Endodermal cell (in vitro differentiated cells): Measurements from ENCODE around the gene TPM2. TPM values are rescaled to one million over a fixed set of nuclear protein-coding genes. Genes with fewer than 3 reads are reported as not detected.

Experiments used
- DNase-seq: peaks from one replicate; pipeline ENCODE4 v3.0.0-alpha.2; 2017
- H3K27ac ChIP-seq: 2 replicates; pipeline ENCODE4 v1.5.1; 2013; ENCODE audit warnings: mild to moderate bottlenecking, low read depth, low read length, moderate library complexity
- H3K27me3 ChIP-seq: 2 replicates; pipeline ENCODE4 v1.6.1; 2013; ENCODE audit warnings: mild to moderate bottlenecking, low read length, moderate library complexity; ENCODE audit not compliant: insufficient read depth, control insufficient read depth, poor library complexity, severe bottlenecking
- H3K36me3 ChIP-seq: 2 replicates; pipeline ENCODE4 v1.7.0; 2013; ENCODE audit warnings: mild to moderate bottlenecking, low read length, moderate library complexity; ENCODE audit not compliant: control insufficient read depth, insufficient read depth
- H3K4me1 ChIP-seq: one replicate; pipeline ENCODE4 v1.7.0; 2013; ENCODE audit warnings: low read length; ENCODE audit not compliant: control insufficient read depth, insufficient read depth
- H3K4me3 ChIP-seq: 2 replicates; pipeline ENCODE4 v1.5.1; 2013; ENCODE audit warnings: mild to moderate bottlenecking, low read length, moderate library complexity
- H3K9ac ChIP-seq: 2 replicates; pipeline ENCODE4 v1.6.1; 2013; ENCODE audit warnings: mild to moderate bottlenecking, low read length, moderate library complexity; ENCODE audit not compliant: poor library complexity, severe bottlenecking; ENCODE audit errors: extremely low read depth
- H3K9me3 ChIP-seq: 2 replicates; pipeline ENCODE4 v1.6.1; 2013; ENCODE audit warnings: mild to moderate bottlenecking, low read length, moderate library complexity; ENCODE audit not compliant: control insufficient read depth
- H3K27ac Mint-ChIP-seq: 2 replicates; pipeline ENCODE4 v1.8.0; 2020; ENCODE audit warnings: mixed read lengths
- H3K27me3 Mint-ChIP-seq: 2 replicates; pipeline ENCODE4 v1.8.0; 2021; ENCODE audit warnings: mild to moderate bottlenecking, mixed read lengths; ENCODE audit not compliant: insufficient read depth
- H3K36me3 Mint-ChIP-seq: 2 replicates; pipeline ENCODE4 v1.8.0; 2020; ENCODE audit warnings: low read depth, mixed read lengths
- H3K4me1 Mint-ChIP-seq: 2 replicates; pipeline ENCODE4 v1.8.0; 2020; ENCODE audit warnings: mixed read lengths
- H3K4me3 Mint-ChIP-seq: 2 replicates; pipeline ENCODE4 v1.8.0; 2020; ENCODE audit warnings: mild to moderate bottlenecking, moderate library complexity, mixed read lengths
- H3K9me3 Mint-ChIP-seq: 2 replicates; pipeline ENCODE4 v1.8.0; 2020; ENCODE audit warnings: mild to moderate bottlenecking, mixed read lengths
- CTCF ChIP-seq: fragments of 200-600 bp; sonication (generic); conservative IDR thresholded peaks from 2 replicates; pipeline ENCODE4 v1.5.0; 2021; ENCODE audit warnings: antibody characterized with exemption, mild to moderate bottlenecking
- WGBS, 2 experiments: methylation state at CpG; one replicate each; pipeline versions ENCODE4 v1.1.5 to v1.1.7; 2013; ENCODE audit warnings: missing lambda C conversion rate in 2 of 2, mixed read lengths in 1 of 2; ENCODE audit not compliant: insufficient coverage in 1 of 2, insufficient read length in 1 of 2; 5-methylcytosine and 5-hydroxymethylcytosine counted together
- total RNA-seq, 2 donors: library from RNA; stranded (reverse); fragmentation: NEBNext Ultra II Directional in 1 of 2; extraction: Animal tissue kit (Norgen Biotek cat#: 25700) in 1 of 2; gene quantifications; 2 replicates in 1 of 2; 3 replicates in 1 of 2; pipeline ENCODE4 v1.2.1, GENCODE V29; 2021

The TPM2 gene
- total RNA-seq, 2 donors from 2014 or later = 191 to 251 TPM

GRCh38 chr9:35719546-35719945 lies 29.8 kb upstream of the TPM2 start:
- DNase-seq = no peak
- Histone ChIP-seq H3K4me3 (no peak overlapping the region), H3K4me1 (no peaks in the 10 kb centered on the region), H3K27me3 (no peaks in the 10 kb centered on the region), H3K9ac (no peak overlapping the region), H3K36me3 (peaks cover 98% of the 10 kb centered on the region), H3K9me3 (no peaks in the 10 kb centered on the region), H3K27ac (no peak overlapping the region)
- peaks cover 83% of the 10 kb centered on the region for H3K36me3 Mint-ChIP-seq
- no peak for TF ChIP-seq CTCF
- H3K4me3 Mint-ChIP-seq = no peak overlapping the region
- H3K27ac Mint-ChIP-seq = no peak overlapping the region
- H3K27me3 Mint-ChIP-seq = no peaks in the 10 kb centered on the region
- H3K9me3 Mint-ChIP-seq = no peaks in the 10 kb centered on the region
- 93% methylated on average over 3 to 4 of the region's 4 CpGs for WGBS, 2 experiments
- H3K4me1 Mint-ChIP-seq = no peaks in the 10 kb centered on the region

DNA sequence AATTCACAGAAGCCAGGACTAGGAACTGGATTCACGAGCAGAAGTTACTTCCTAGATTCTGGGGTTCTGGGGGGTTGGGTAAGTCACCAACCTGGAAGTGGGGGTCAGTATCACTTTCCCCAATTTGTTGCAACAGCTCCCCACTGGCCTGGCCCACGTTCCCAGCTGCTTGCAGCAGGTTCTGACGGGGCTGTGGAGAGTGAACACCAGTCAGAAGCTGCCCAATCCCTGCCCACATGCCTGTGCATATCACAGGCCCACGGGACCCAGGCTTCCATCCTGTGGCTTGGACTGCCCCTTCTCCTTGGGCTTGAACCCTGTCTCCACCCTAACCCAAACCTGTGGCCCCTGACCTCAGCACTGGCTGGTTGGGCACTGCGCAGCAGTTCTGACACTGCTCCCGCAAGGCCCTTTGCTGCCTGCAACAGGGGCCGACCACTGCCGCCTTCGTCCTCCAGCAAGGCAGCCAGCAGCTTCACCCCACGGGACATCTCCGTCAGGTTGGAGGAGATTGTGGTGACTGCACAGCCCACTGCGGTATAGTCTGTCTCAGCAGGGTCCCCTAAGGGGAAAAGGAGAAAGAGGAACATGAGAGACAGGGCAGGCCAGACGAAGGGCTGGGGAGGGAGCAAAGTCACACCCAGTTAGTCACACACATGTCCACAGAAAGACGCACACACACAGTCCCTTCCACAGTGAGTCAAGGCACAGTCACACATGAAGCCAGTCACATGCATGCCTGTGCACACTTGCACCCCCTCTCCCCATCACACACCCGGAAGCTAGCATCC lies 29.2 kb upstream of the TPM2 start:
- no peaks in the 10 kb centered on the region for H3K9me3 ChIP-seq
- H3K36me3 ChIP-seq = peaks cover 98% of the 10 kb centered on the region
- TF ChIP-seq CTCF = no peak
- WGBS, 2 experiments = 93 to 99% methylated on average over 10 to 15 of the region's 15 CpGs
- H3K4me1 Mint-ChIP-seq = no peaks in the 10 kb centered on the region
- no peaks in the 10 kb centered on the region for H3K27me3 Mint-ChIP-seq
- H3K27me3 ChIP-seq = no peaks in the 10 kb centered on the region
- H3K4me3 Mint-ChIP-seq = no peak overlapping the region
- H3K9ac ChIP-seq = no peak overlapping the region
- H3K27ac Mint-ChIP-seq = no peak overlapping the region
- no peaks in the 10 kb centered on the region for H3K4me1 ChIP-seq
- H3K36me3 Mint-ChIP-seq = peaks cover 82% of the 10 kb centered on the region
- no peaks in the 10 kb centered on the region for H3K9me3 Mint-ChIP-seq
- DNase-seq = no peak
- H3K4me3 ChIP-seq = no peak overlapping the region
- no peak overlapping the region for H3K27ac ChIP-seq

DNA sequence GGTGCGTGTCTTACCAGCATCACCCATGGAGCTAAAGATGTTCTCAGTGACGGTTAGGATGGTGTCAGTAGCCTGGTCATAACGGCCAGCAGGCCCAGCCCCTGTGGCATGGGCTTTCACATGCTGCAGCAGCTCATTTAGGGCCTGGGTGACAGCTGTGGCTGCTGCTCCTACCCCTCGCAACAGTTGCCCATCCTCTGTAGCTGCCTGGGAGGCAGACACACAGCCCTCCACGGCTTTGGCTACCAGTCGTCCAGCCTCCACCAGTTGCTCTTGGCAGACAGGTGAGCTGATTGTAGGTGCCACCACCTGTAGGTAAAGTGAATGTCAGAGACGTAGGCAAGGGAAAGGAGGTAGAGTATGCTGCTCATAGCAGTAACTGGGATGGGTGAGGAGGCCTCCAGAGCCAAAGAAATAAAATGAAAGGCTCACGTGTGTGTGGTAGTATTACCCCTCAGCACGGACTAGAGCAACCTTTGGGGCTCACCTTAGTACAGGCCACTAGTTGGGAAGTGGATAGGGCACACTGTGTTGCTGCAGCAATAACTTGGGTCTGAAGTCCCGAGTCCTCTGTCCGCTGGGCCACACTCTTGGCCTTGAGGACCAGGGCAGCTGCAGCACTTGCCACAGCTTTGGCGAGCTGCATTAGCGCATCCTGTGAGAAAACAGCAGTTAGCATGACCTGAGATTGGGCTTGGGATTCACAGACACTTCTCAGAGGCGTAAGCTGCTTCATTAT lies 27.6 kb upstream of the TPM2 start:
- Histone ChIP-seq H3K4me3 (no peak overlapping the region), H3K27me3 (no peaks in the 10 kb centered on the region), H3K27ac (no peak overlapping the region), H3K4me1 (no peaks in the 10 kb centered on the region), H3K9me3 (no peaks in the 10 kb centered on the region), H3K36me3 (peaks cover 98% of the 10 kb centered on the region), H3K9ac (no peak overlapping the region)
- no peak overlapping the region for H3K27ac Mint-ChIP-seq
- H3K9me3 Mint-ChIP-seq = no peaks in the 10 kb centered on the region
- H3K36me3 Mint-ChIP-seq = peaks cover 82% of the 10 kb centered on the region
- no peaks in the 10 kb centered on the region for H3K27me3 Mint-ChIP-seq
- no peak for DNase-seq
- no peaks in the 10 kb centered on the region for H3K4me1 Mint-ChIP-seq
- 92 to 94% methylated on average over 12 to 14 of the region's 14 CpGs for WGBS, 2 experiments
- no peak for TF ChIP-seq CTCF
- H3K4me3 Mint-ChIP-seq = no peak overlapping the region
